Measurements from ENCODE around the gene ATP9B.

DNA sequence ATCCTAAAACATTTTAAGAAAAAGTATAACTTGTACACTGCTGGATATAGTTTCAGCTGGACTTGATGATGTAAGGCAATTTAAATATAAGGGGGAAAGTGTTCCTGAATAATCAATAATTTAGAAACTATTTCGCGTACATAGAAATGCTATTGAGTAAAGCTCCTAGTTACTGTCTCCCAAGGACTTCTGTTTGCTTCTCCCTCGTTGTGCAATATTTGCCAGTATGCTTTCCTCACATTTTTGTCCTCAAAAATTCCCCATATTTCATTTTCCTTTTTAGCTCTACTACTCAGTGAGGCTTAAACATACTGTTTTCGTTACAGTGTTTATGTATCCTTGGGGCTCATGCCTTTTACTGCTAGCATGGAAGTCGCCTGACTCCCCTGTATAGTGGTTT lies 36.9 kb downstream of the ATP9B start:
- TF ChIP-seq, protein P1, sequence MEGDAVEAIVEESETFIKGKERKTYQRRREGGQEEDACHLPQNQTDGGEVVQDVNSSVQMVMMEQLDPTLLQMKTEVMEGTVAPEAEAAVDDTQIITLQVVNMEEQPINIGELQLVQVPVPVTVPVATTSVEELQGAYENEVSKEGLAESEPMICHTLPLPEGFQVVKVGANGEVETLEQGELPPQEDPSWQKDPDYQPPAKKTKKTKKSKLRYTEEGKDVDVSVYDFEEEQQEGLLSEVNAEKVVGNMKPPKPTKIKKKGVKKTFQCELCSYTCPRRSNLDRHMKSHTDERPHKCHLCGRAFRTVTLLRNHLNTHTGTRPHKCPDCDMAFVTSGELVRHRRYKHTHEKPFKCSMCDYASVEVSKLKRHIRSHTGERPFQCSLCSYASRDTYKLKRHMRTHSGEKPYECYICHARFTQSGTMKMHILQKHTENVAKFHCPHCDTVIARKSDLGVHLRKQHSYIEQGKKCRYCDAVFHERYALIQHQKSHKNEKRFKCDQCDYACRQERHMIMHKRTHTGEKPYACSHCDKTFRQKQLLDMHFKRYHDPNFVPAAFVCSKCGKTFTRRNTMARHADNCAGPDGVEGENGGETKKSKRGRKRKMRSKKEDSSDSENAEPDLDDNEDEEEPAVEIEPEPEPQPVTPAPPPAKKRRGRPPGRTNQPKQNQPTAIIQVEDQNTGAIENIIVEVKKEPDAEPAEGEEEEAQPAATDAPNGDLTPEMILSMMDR (IDR thresholded peaks at IDR 0.05) = no peak
- no peak for TF ChIP-seq POLR2A (IDR thresholded peaks at IDR 0.05)

Measured in sigmoid colon (tissue), 3 donors.